Neuronal stem cell (in vitro differentiated cells): Measurements from ENCODE around the gene TBC1D4.

Experiments used
- DNase-seq: peaks from one replicate; pipeline ENCODE4 v3.0.0-alpha.2; 2013; ENCODE audit warnings: low spot score
- H2AFZ ChIP-seq: one replicate; pipeline ENCODE4 v1.6.1; 2013; ENCODE audit warnings: mild to moderate bottlenecking, low read length, inconsistent platforms
- H2AK5ac ChIP-seq: 2 replicates; pipeline ENCODE4 v1.6.1; 2013; ENCODE audit warnings: low read depth, mild to moderate bottlenecking, inconsistent platforms, low read length, moderate library complexity, mixed read lengths
- H2BK120ac ChIP-seq: 2 replicates; pipeline ENCODE4 v1.6.1; 2013; ENCODE audit warnings: low read depth, mild to moderate bottlenecking, inconsistent platforms, low read length, moderate library complexity, mixed read lengths
- H2BK12ac ChIP-seq: one replicate; pipeline ENCODE4 v1.6.1; 2013; ENCODE audit warnings: low read length, inconsistent platforms
- H2BK15ac ChIP-seq: 2 replicates; pipeline ENCODE4 v1.6.1; 2013; ENCODE audit warnings: mild to moderate bottlenecking, low read length, inconsistent platforms, mixed read lengths
- H2BK5ac ChIP-seq: one replicate; pipeline ENCODE4 v1.6.1; 2013; ENCODE audit warnings: inconsistent platforms, mild to moderate bottlenecking, low read length, moderate library complexity
- H3K14ac ChIP-seq: one replicate; pipeline ENCODE4 v1.6.1; 2013; ENCODE audit warnings: low read length, inconsistent platforms
- H3K18ac ChIP-seq: 2 replicates; pipeline ENCODE4 v1.6.1; 2013; ENCODE audit warnings: low read length, inconsistent platforms
- H3K23ac ChIP-seq: 2 replicates; pipeline ENCODE4 v1.6.1; 2013; ENCODE audit warnings: low read depth, mild to moderate bottlenecking, mixed read lengths, low read length, inconsistent platforms; ENCODE audit not compliant: poor library complexity
- H3K27ac ChIP-seq: replicated peaks from 3 replicates; pipeline ENCODE4 v1.5.1; 2013; ENCODE audit warnings: low read length, inconsistent platforms
- H3K27me3 ChIP-seq, 3 experiments: 2 replicates each; pipeline ENCODE4 v1.6.1; 2013; ENCODE audit warnings: low read length in 3 of 3, mild to moderate bottlenecking in 2 of 3, inconsistent platforms in 1 of 3, low read depth in 1 of 3, mixed read lengths in 1 of 3, moderate library complexity in 1 of 3; ENCODE audit not compliant: control insufficient read depth in 3 of 3, insufficient read depth in 3 of 3
- H3K36me3 ChIP-seq, 2 donors: replicated peaks in 1 of 2; 2 replicates each; pipeline ENCODE4 v1.6.1; 2013; ENCODE audit warnings: low read length in 2 of 2; ENCODE audit not compliant: control insufficient read depth in 2 of 2, insufficient read depth in 2 of 2
- H3K4ac ChIP-seq: 2 replicates; pipeline ENCODE4 v1.6.1; 2013; ENCODE audit warnings: inconsistent platforms, mild to moderate bottlenecking, low read length, moderate library complexity
- H3K4me1 ChIP-seq, 2 donors: 1 replicate in 1 of 2; 2 replicates in 1 of 2; pipeline ENCODE4 v1.6.1; 2013; ENCODE audit warnings: low read length in 2 of 2, low read depth in 1 of 2; ENCODE audit not compliant: control insufficient read depth in 2 of 2, insufficient read depth in 1 of 2
- H3K4me2 ChIP-seq: one replicate; pipeline ENCODE4 v1.6.1; 2013; ENCODE audit warnings: mild to moderate bottlenecking, low read length, inconsistent platforms; ENCODE audit not compliant: insufficient read depth, poor library complexity, severe bottlenecking
- H3K4me3 ChIP-seq, 2 donors: 2 replicates each; pipeline ENCODE4 v1.5.1; 2013; ENCODE audit warnings: low read length in 2 of 2, mild to moderate bottlenecking in 2 of 2, inconsistent platforms in 1 of 2, moderate library complexity in 1 of 2
- H3K79me1 ChIP-seq: one replicate; pipeline ENCODE4 v1.6.1; 2013; ENCODE audit warnings: low read depth, mild to moderate bottlenecking, inconsistent platforms, low read length, moderate library complexity
- H3K9ac ChIP-seq: one replicate; pipeline ENCODE4 v1.6.1; 2013; ENCODE audit warnings: mild to moderate bottlenecking, low read depth, low read length, inconsistent platforms; ENCODE audit not compliant: poor library complexity
- H3K9me3 ChIP-seq, 2 donors: replicated peaks in 1 of 2; 2 replicates each; pipeline versions ENCODE3 to v1.6.1; 2013; ENCODE audit warnings: low read length in 2 of 2, mild to moderate bottlenecking in 2 of 2, inconsistent platforms in 1 of 2, low read depth in 1 of 2, mixed read lengths in 1 of 2, moderate library complexity in 1 of 2; ENCODE audit not compliant: control insufficient read depth in 2 of 2, insufficient read depth in 1 of 2
- H4K8ac ChIP-seq: one replicate; pipeline ENCODE4 v1.6.1; 2013; ENCODE audit warnings: low read depth, mild to moderate bottlenecking, inconsistent platforms, low read length, moderate library complexity
- H4K91ac ChIP-seq: one replicate; pipeline ENCODE4 v1.6.1; 2013; ENCODE audit warnings: low read length, low read depth, mild to moderate bottlenecking, inconsistent platforms; ENCODE audit not compliant: poor library complexity
- WGBS, 2 donors: extraction: QIAGEN DNeasy Blood & Tissue Kit; methylation state at CpG; one replicate each; pipeline ENCODE4 v1.1.7; 2013; ENCODE audit warnings: missing lambda C conversion rate in 2 of 2, mixed read lengths in 1 of 2; ENCODE audit not compliant: insufficient read length in 2 of 2, insufficient replicate concordance in 1 of 2; ENCODE audit errors: extremely low coverage in 2 of 2; 5-methylcytosine and 5-hydroxymethylcytosine counted together

The TBC1D4 gene

GRCh38 chr13:75467040-75467728 lies 14.8 kb downstream of the TBC1D4 start:
- Histone ChIP-seq H3K18ac (no peak overlapping the region), H4K8ac (no peak overlapping the region), H3K4ac (no peak overlapping the region), H2AK5ac (no peak overlapping the region), H3K4me1 (no peaks in the 10 kb centered on the region), H2BK120ac (no peak overlapping the region), H3K36me3 (no peaks in the 10 kb centered on the region), H3K79me1 (no peaks in the 10 kb centered on the region), H3K4me2 (no peak overlapping the region), H4K91ac (no peak overlapping the region), H3K9ac (no peak overlapping the region), H3K27ac (no peak overlapping the region), H2BK15ac (no peak overlapping the region), H3K14ac (no peak overlapping the region), H2BK5ac (no peak overlapping the region), H3K4me3 (no peak overlapping the region), H3K23ac (no peak overlapping the region), H2AFZ (no peak overlapping the region), H3K9me3 (no peaks in the 10 kb centered on the region), H2BK12ac (no peak overlapping the region), H3K27me3 (no peaks in the 10 kb centered on the region)
- WGBS, 2 donors = no CpG with 5 or more reads among the region's 3 CpGs
- DNase-seq = no peak

GRCh38 chr13:75465236-75465635 lies 16.7 kb downstream of the TBC1D4 start:
- no peak overlapping the region for H2BK5ac ChIP-seq
- no peaks in the 10 kb centered on the region for H3K79me1 ChIP-seq
- no peak overlapping the region for H3K4ac ChIP-seq
- H3K4me3 ChIP-seq = no peak overlapping the region
- H3K27me3 ChIP-seq = no peaks in the 10 kb centered on the region
- no peaks in the 10 kb centered on the region for H3K4me1 ChIP-seq
- H2BK15ac ChIP-seq = no peak overlapping the region
- H2BK12ac ChIP-seq = no peak overlapping the region
- H3K9ac ChIP-seq = no peak overlapping the region
- H3K4me2 ChIP-seq = no peak overlapping the region
- H3K18ac ChIP-seq = no peak overlapping the region
- H2AFZ ChIP-seq = no peak overlapping the region
- no peaks in the 10 kb centered on the region for H3K36me3 ChIP-seq
- H3K23ac ChIP-seq = no peak overlapping the region
- WGBS, 2 donors = no CpG with 5 or more reads among the region's 1 CpG
- H4K91ac ChIP-seq = no peak overlapping the region
- H3K9me3 ChIP-seq = no peaks in the 10 kb centered on the region
- no peak overlapping the region for H4K8ac ChIP-seq
- no peak overlapping the region for H3K27ac ChIP-seq
- no peak for DNase-seq
- no peak overlapping the region for H2AK5ac ChIP-seq
- H2BK120ac ChIP-seq = no peak overlapping the region
- H3K14ac ChIP-seq = no peak overlapping the region

GRCh38 chr13:75461314-75461713 lies 20.7 kb downstream of the TBC1D4 start:
- no peak overlapping the region for H2BK15ac ChIP-seq
- H3K14ac ChIP-seq = no peak overlapping the region
- H3K27me3 ChIP-seq = no peaks in the 10 kb centered on the region
- H4K91ac ChIP-seq = no peak overlapping the region
- H3K4me3 ChIP-seq = no peak overlapping the region
- H3K4ac ChIP-seq = no peak overlapping the region
- H3K79me1 ChIP-seq = peaks cover 2% of the 10 kb centered on the region
- no peak overlapping the region for H2BK5ac ChIP-seq
- peaks cover 0 to 5% of the 10 kb centered on the region in 2 donors for H3K36me3 ChIP-seq
- H3K18ac ChIP-seq = no peak overlapping the region
- H2BK12ac ChIP-seq = no peak overlapping the region
- H2BK120ac ChIP-seq = no peak overlapping the region
- DNase-seq = no peak
- H3K4me2 ChIP-seq = no peak overlapping the region
- no peak overlapping the region for H4K8ac ChIP-seq
- no peak overlapping the region for H3K9ac ChIP-seq
- no peak overlapping the region for H2AK5ac ChIP-seq
- no peaks in the 10 kb centered on the region for H3K4me1 ChIP-seq
- H2AFZ ChIP-seq = no peak overlapping the region
- no peak overlapping the region for H3K27ac ChIP-seq
- H3K9me3 ChIP-seq = peaks cover 0 to 5% of the 10 kb centered on the region in 2 donors
- H3K23ac ChIP-seq = no peak overlapping the region

GRCh38 chr13:75460644-75461043 lies 21.3 kb downstream of the TBC1D4 start:
- H4K8ac ChIP-seq = no peak overlapping the region
- peaks cover 0 to 5% of the 10 kb centered on the region in 2 donors for H3K9me3 ChIP-seq
- H2BK15ac ChIP-seq = no peak overlapping the region
- peaks cover 0 to 5% of the 10 kb centered on the region in 2 donors for H3K36me3 ChIP-seq
- no CpG with 5 or more reads among the region's 5 CpGs for WGBS, 2 donors
- no peak overlapping the region for H3K9ac ChIP-seq
- H3K4me3 ChIP-seq = no peak overlapping the region
- H3K14ac ChIP-seq = no peak overlapping the region
- no peak overlapping the region for H4K91ac ChIP-seq
- no peak overlapping the region for H2BK12ac ChIP-seq
- H3K27ac ChIP-seq = no peak overlapping the region
- no peak overlapping the region for H3K18ac ChIP-seq
- H2BK120ac ChIP-seq = no peak overlapping the region
- H3K4me2 ChIP-seq = no peak overlapping the region
- H3K23ac ChIP-seq = no peak overlapping the region
- no peak overlapping the region for H2AFZ ChIP-seq
- no peaks in the 10 kb centered on the region for H3K27me3 ChIP-seq
- H2AK5ac ChIP-seq = no peak overlapping the region
- DNase-seq = no peak
- no peak overlapping the region for H3K4ac ChIP-seq
- H3K79me1 ChIP-seq = peaks cover 2% of the 10 kb centered on the region
- no peaks in the 10 kb centered on the region for H3K4me1 ChIP-seq
- no peak overlapping the region for H2BK5ac ChIP-seq
